Activated CD8-positive, alpha-beta memory T cell treated with anti-CD3 and anti-CD28 coated beads, Interleukin-2, amount 50 U/mL, for 24 hours (primary cell): ENCODE measurements around the gene ZNF701.
"Not testable (repeated sequence)": the region's sequence is repeated elsewhere in the genome, so short reads cannot be mapped to it uniquely, and the experiment has no call there.

Experiments used
- DNase-seq: peaks from one replicate; pipeline ENCODE4 v3.0.0-alpha.2; 2020; ENCODE audit errors: extremely low read depth

Gene ZNF701

GRCh38 chr19:52570000-52570861 is at the start of gene ZNF701:
Gene ZNF701 (plus strand): TSS chr19:52570287. CDS start chr19:52574148, 3,861 bp downstream.
- DNase-seq: peak; percentile 75

GRCh38 chr19:52522551-52522950 is 47.5 kb upstream of the ZNF701 start:
- DNase-seq: no peak

- DNase-seq: no peak
Observed at GRCh38 chr19:52524086-52524485, 46.0 kb upstream of the ZNF701 start.

- DNase-seq: peak; percentile 94
Observed at GRCh38 chr19:52527134-52527955, 42.7 kb upstream of the ZNF701 start, which contains the start of gene ZNF808. Gene ZNF808 (plus strand): TSS chr19:52527668. CDS start chr19:52543285, 15,617 bp downstream.

- DNase-seq: no peak
Observed at GRCh38 chr19:52527956-52528351, 42.1 kb upstream of the ZNF701 start.

GRCh38 chr19:52532480-52532879 is 37.6 kb upstream of the ZNF701 start:
- no peak for DNase-seq

GRCh38 chr19:52533901-52534300 is 36.2 kb upstream of the ZNF701 start:
- DNase-seq: no peak

- not testable (repeated sequence) for DNase-seq
Observed at GRCh38 chr19:52535385-52535770, 34.7 kb upstream of the ZNF701 start.

GRCh38 chr19:52535771-52536447 is 34.2 kb upstream of the ZNF701 start:
- DNase-seq: peak; percentile 82

- DNase-seq: no peak
Observed at GRCh38 chr19:52536448-52536800, 33.7 kb upstream of the ZNF701 start.

GRCh38 chr19:52538815-52539214 is 31.3 kb upstream of the ZNF701 start:
- DNase-seq: not testable (repeated sequence)

- not testable (repeated sequence) for DNase-seq
Observed at GRCh38 chr19:52541176-52541575, 28.9 kb upstream of the ZNF701 start.

- no peak for DNase-seq
Observed at GRCh38 chr19:52541608-52542007, 28.5 kb upstream of the ZNF701 start.

- DNase-seq: not testable (repeated sequence)
Observed at GRCh38 chr19:52542541-52542940, 27.5 kb upstream of the ZNF701 start.

GRCh38 chr19:52542984-52543664 is 27.0 kb upstream of the ZNF701 start:
- DNase-seq: peak; percentile 7

GRCh38 chr19:52554216-52554971 is 15.7 kb upstream of the ZNF701 start:
- no peak for DNase-seq

GRCh38 chr19:52557231-52557995 is 12.7 kb upstream of the ZNF701 start:
- DNase-seq: no peak

- DNase-seq: not testable (repeated sequence)
Observed at GRCh38 chr19:52558732-52559445, 11.2 kb upstream of the ZNF701 start.

GRCh38 chr19:52561611-52562010 is 8.5 kb upstream of the ZNF701 start:
- DNase-seq: not testable (repeated sequence)
